OCI-LY7 (cell line): ENCODE results near the gene MMP3. TPM values are rescaled to one million over a fixed set of nuclear protein-coding genes. Genes with fewer than 3 reads are reported as not detected.

Experiments used
- BruUV-seq: library from RNA; stranded (reverse); fragments of 400-500 nt; replicated peaks from 2 replicates; lab custom pipeline; 2021; lab: Mats Ljungman, UMichigan
- CTCF ChIA-PET: fragments of 300-600 bp; sonication (Branson Sonifier 250); formaldehyde crosslinking; loops from one replicate; lab custom pipeline; 2022; ENCODE audit warnings: antibody characterized with exemption; ENCODE audit not compliant: unreplicated experiment; lab: Charles Lee
- POLR2A ChIA-PET: fragments of 300-600 bp; sonication (Branson Sonifier 250); formaldehyde crosslinking; loops from one replicate; lab custom pipeline; 2022; ENCODE audit warnings: antibody characterized with exemption; lab: Charles Lee
- DNase-seq: peaks from one replicate; pipeline ENCODE4 v3.0.0-alpha.2; 2015; ENCODE audit warnings: low spot score
- H2AFZ ChIP-seq: fragments of 200-600 bp; sonication (generic), shearing (Covaris generic); 2 replicates; pipeline ENCODE4 v1.6.1; 2014; ENCODE audit warnings: mild to moderate bottlenecking, antibody characterized with exemption, low read length, moderate library complexity
- H3K27ac ChIP-seq: fragments of 200-600 bp; sonication (generic); 2 replicates; pipeline ENCODE4 v1.5.1; 2014; ENCODE audit warnings: mixed run types, low read depth, mild to moderate bottlenecking, moderate library complexity, low read length, inconsistent platforms; ENCODE audit not compliant: poor library complexity, severe bottlenecking
- H3K36me3 ChIP-seq: fragments of 200-600 bp; sonication (generic); 2 replicates; pipeline ENCODE4 v1.6.1; 2014; ENCODE audit warnings: mild to moderate bottlenecking, antibody characterized with exemption, low read length, moderate library complexity, mixed read lengths; ENCODE audit not compliant: insufficient read depth
- H3K4me1 ChIP-seq: fragments of 200-600 bp; sonication (generic); 2 replicates; pipeline ENCODE4 v1.5.1; 2014; ENCODE audit warnings: mild to moderate bottlenecking, low read length; ENCODE audit not compliant: insufficient read depth, poor library complexity, severe bottlenecking
- H3K4me2 ChIP-seq: fragments of 200-600 bp; sonication (generic); 2 replicates; pipeline ENCODE4 v1.6.1; 2014; ENCODE audit warnings: mild to moderate bottlenecking, low read length
- H3K4me3 ChIP-seq: fragments of 200-600 bp; sonication (generic); 2 replicates; pipeline ENCODE4 v1.5.1; 2014; ENCODE audit warnings: mild to moderate bottlenecking, low read depth, low read length; ENCODE audit not compliant: poor library complexity, severe bottlenecking
- H3K79me2 ChIP-seq: fragments of 200-600 bp; sonication (generic); 2 replicates; pipeline ENCODE4 v1.6.1; 2016; ENCODE audit warnings: low read depth, mild to moderate bottlenecking, low read length, moderate library complexity, mixed read lengths; ENCODE audit not compliant: insufficient read depth
- H3K9me2 ChIP-seq: fragments of 200-600 bp; sonication (generic); 2 replicates; pipeline ENCODE4 v1.6.1; 2016; ENCODE audit warnings: mild to moderate bottlenecking, low read length, mixed read lengths; ENCODE audit not compliant: insufficient read depth
- H3K9me3 ChIP-seq: fragments of 200-600 bp; sonication (generic); 2 replicates; pipeline ENCODE4 v1.6.1; 2014; ENCODE audit warnings: mild to moderate bottlenecking, mixed run types, low read length, mixed read lengths
- H4K20me1 ChIP-seq: fragments of 200-600 bp; sonication (generic); 2 replicates; pipeline ENCODE4 v1.6.1; 2014; ENCODE audit warnings: mild to moderate bottlenecking, antibody characterized with exemption, low read length, moderate library complexity, mixed read lengths; ENCODE audit not compliant: insufficient read depth
- CTCF ChIP-seq: fragments of 200-600 bp; sonication (generic); conservative IDR thresholded peaks from 2 replicates; pipeline ENCODE4 v1.5.1; 2014; ENCODE audit warnings: mild to moderate bottlenecking, antibody characterized with exemption, low read length, moderate library complexity, mixed read lengths
- EZH2phosphoT487 ChIP-seq: fragments of 200-600 bp; sonication (generic); IDR thresholded peaks from 2 replicates; pipeline ENCODE4 v1.6.1; 2018; ENCODE audit warnings: low read depth, borderline replicate concordance, mild to moderate bottlenecking, mixed run types, antibody characterized with exemption, low read length, moderate library complexity, mixed read lengths
- intact Hi-C: fragments of 100-400 bp; cut with micrococcal nuclease; formaldehyde crosslinking; loops from one replicate; pipeline ENCODE4 v1.10.0; 2022; ENCODE audit not compliant: unreplicated experiment
- total RNA-seq, 2 experiments: library from RNA; depleted of rRNA in 1 of 2; stranded (reverse); fragments of >200 nt in 1 of 2; shearing (Covaris generic) in 1 of 2; gene quantifications; 2 replicates each; pipeline ENCODE4 v1.2.3, GENCODE V29; 2014 to 2022

Gene MMP3
- total RNA-seq, 2 experiments from 2014 or later, result not detected

GRCh38 chr11:102837646-102838045 lies 5.8 kb downstream of the MMP3 start:
- no TSS peak for BruUV-seq
- Histone ChIP-seq H3K4me1 (no peaks in the 10 kb centered on the region), H3K4me2 (no peak overlapping the region), H3K36me3 (no peaks in the 10 kb centered on the region), H3K27ac (no peak overlapping the region), H3K9me3 (no peaks in the 10 kb centered on the region), H2AFZ (no peak overlapping the region), H3K79me2 (no peaks in the 10 kb centered on the region), H3K9me2 (no peaks in the 10 kb centered on the region), H4K20me1 (no peaks in the 10 kb centered on the region), H3K4me3 (no peak overlapping the region)
- ChIA-PET CTCF (no interaction called here), POLR2A (no interaction called here)
- intact Hi-C loops, result no loop called here
- no peak for TF ChIP-seq CTCF
- TF ChIP-seq EZH2phosphoT487, result no peak
- DNase-seq, result no peak

- Histone ChIP-seq H2AFZ (no peak overlapping the region), H3K4me1 (no peaks in the 10 kb centered on the region), H3K79me2 (no peaks in the 10 kb centered on the region), H3K9me2 (no peaks in the 10 kb centered on the region), H3K4me2 (no peak overlapping the region), H3K4me3 (no peak overlapping the region), H3K9me3 (no peaks in the 10 kb centered on the region), H4K20me1 (no peaks in the 10 kb centered on the region), H3K27ac (no peak overlapping the region), H3K36me3 (no peaks in the 10 kb centered on the region)
- CTCF ChIA-PET, result no interaction called here
- DNase-seq, result no peak
- intact Hi-C loops, result no loop called here
- BruUV-seq, result no TSS peak
- POLR2A ChIA-PET, result interaction anchor here (1.8 kb wide), 1 partner anchor 9 kb away, joined by 5 read pairs; no protein-coding TSS in a partner anchor
- no peak for TF ChIP-seq EZH2phosphoT487
- TF ChIP-seq CTCF, result no peak
Measured at GRCh38 chr11:102837156-102837555, 6.3 kb downstream of the MMP3 start.

DNA sequence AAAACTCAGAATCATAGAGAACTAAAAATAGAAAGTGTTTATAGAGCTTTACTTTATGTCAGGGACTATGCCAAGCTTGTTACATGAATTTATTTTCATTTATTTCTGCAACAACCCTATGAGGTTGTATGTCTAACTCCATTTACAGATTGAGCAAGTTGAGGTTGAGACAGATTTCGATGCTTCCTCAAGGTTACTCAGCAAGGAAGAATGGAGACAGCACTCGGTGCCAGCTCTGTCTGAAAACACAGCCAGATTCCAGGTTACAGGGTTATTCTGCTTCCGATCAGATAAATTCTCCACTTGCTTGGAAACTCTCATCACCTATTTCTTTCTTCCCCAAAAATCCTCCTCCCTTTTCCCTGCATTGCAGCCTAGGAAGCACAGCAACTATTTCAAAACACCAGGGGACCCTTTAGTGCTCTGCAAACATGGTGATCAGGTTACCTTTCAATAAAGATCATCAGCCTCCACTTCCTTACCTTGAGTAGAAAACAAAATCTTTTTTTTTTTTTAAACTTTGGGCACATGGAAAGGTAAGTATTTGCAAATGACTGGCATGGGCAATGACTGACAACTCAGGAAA lies 7.0 kb downstream of the MMP3 start:
- no peak overlapping the region for H3K27ac ChIP-seq
- H2AFZ ChIP-seq, result no peak overlapping the region
- intact Hi-C loops, result no loop called here
- BruUV-seq, result no TSS peak
- TF ChIP-seq CTCF (no peak), EZH2phosphoT487 (no peak)
- H3K79me2 ChIP-seq, result no peaks in the 10 kb centered on the region
- ChIA-PET POLR2A (interaction anchor here (1.8 kb wide), 1 partner anchor 10 kb away, joined by 5 read pairs; no protein-coding TSS in a partner anchor), CTCF (no interaction called here)
- no peak overlapping the region for H3K4me3 ChIP-seq
- H3K4me2 ChIP-seq, result no peak overlapping the region
- H3K9me2 ChIP-seq, result no peaks in the 10 kb centered on the region
- no peaks in the 10 kb centered on the region for H4K20me1 ChIP-seq
- H3K4me1 ChIP-seq, result no peaks in the 10 kb centered on the region
- DNase-seq, result no peak
- no peaks in the 10 kb centered on the region for H3K36me3 ChIP-seq
- H3K9me3 ChIP-seq, result no peaks in the 10 kb centered on the region
